GM12878 (cell line): Measurements from ENCODE around the gene CYREN. TPM values are rescaled to one million over a fixed set of nuclear protein-coding genes. Genes with fewer than 3 reads are reported as not detected.

Source experiments
- ATAC-seq: fragments of 200-7000 bp; cut with Tn5 transposase; 3 replicates; pipeline ENCODE4 v1.9.1; 2020; ENCODE audit warnings: mild to moderate bottlenecking, moderate library complexity
- BruUV-seq: library from RNA; stranded (reverse); fragments of 400-500 nt; replicated peaks from 2 replicates; lab custom pipeline; 2021; lab: Mats Ljungman, UMichigan
- CTCF ChIA-PET: fragments of 300-600 bp; sonication (Branson Sonifier 250); formaldehyde crosslinking; extraction: SDS; loops from one replicate; lab custom pipeline; 2021; ENCODE audit warnings: inconsistent platforms; lab: Yijun Ruan, JAX
- POLR2A ChIA-PET: fragments of 350-600 bp; formaldehyde crosslinking; extraction: SDS; loops from one replicate; lab custom pipeline; 2021; ENCODE audit warnings: inconsistent platforms; lab: Charles Lee
- RAD21 ChIA-PET: fragments of 300-600 bp; sonication (Branson Sonifier 250); formaldehyde crosslinking; loops from one replicate; lab custom pipeline; 2023; ENCODE audit warnings: antibody characterized with exemption; ENCODE audit not compliant: unreplicated experiment; lab: Charles Lee
- SMC1A ChIA-PET: fragments of 300-600 bp; sonication (Branson Sonifier 250); formaldehyde crosslinking; loops from one replicate; lab custom pipeline; 2023; ENCODE audit not compliant: unreplicated experiment, uncharacterized antibody; lab: Charles Lee
- DNase-seq: peaks from one replicate; pipeline ENCODE4 v3.0.0-alpha.2; 2011; ENCODE audit warnings: low read depth, low spot score
- FAIRE-seq: peaks from 3 replicates; lab custom pipeline; 2011; peaks lifted over from hg19 to GRCh38; lab: Jason Lieb, UNC
- H2AFZ ChIP-seq: 2 replicates; pipeline ENCODE4 v1.6.0; 2011; ENCODE audit warnings: low read depth, low read length, control low read depth; ENCODE audit not compliant: control insufficient read depth
- H3K27ac ChIP-seq: 2 replicates; pipeline ENCODE4 v1.5.1; 2011; ENCODE audit warnings: control low read depth; ENCODE audit not compliant: control insufficient read depth, insufficient read depth
- H3K27me3 ChIP-seq, 2 experiments: replicated peaks in 1 of 2; 2 replicates each; pipeline versions ENCODE4 v1.6.0 to v1.6.1; 2011; ENCODE audit warnings: low read length in 1 of 2; ENCODE audit not compliant: control insufficient read depth in 2 of 2, insufficient read depth in 2 of 2
- H3K36me3 ChIP-seq, 2 experiments: 2 replicates each; pipeline ENCODE4 v1.5.1; 2011; ENCODE audit warnings: low read length in 1 of 2; ENCODE audit not compliant: control insufficient read depth in 2 of 2, insufficient read depth in 2 of 2
- H3K4me1 ChIP-seq: 2 replicates; pipeline ENCODE4 v1.6.1; 2011; ENCODE audit warnings: mild to moderate bottlenecking, low read length, moderate library complexity, mixed read lengths; ENCODE audit not compliant: control insufficient read depth, insufficient read depth
- H3K4me2 ChIP-seq: 2 replicates; pipeline ENCODE4 v1.6.0; 2011; ENCODE audit warnings: control low read depth; ENCODE audit not compliant: control insufficient read depth, insufficient read depth
- H3K4me3 ChIP-seq: fragments of 200-600 bp; sonication (generic); 2 replicates; pipeline ENCODE4 v1.5.1; 2016
- H3K79me2 ChIP-seq: 2 replicates; pipeline ENCODE4 v1.6.0; 2011; ENCODE audit warnings: low read length; ENCODE audit not compliant: control insufficient read depth, insufficient read depth
- H3K9ac ChIP-seq: 2 replicates; pipeline ENCODE4 v1.8.0; 2011; ENCODE audit warnings: low read length, control low read depth, mixed read lengths; ENCODE audit not compliant: control insufficient read depth, insufficient read depth
- H3K9me3 ChIP-seq: replicated peaks from 3 replicates; pipeline ENCODE4 v1.5.1; 2011; ENCODE audit warnings: mild to moderate bottlenecking, low read length; ENCODE audit not compliant: control insufficient read depth, insufficient read depth
- H4K20me1 ChIP-seq: 2 replicates; pipeline ENCODE4 v1.6.0; 2011; ENCODE audit not compliant: control insufficient read depth, insufficient read depth
- BCLAF1 ChIP-seq: fragments of 450-650 bp; IDR thresholded peaks from 2 replicates; pipeline ENCODE4 v1.6.1; 2017; ENCODE audit warnings: antibody characterized with exemption, mild to moderate bottlenecking, moderate library complexity
- CEBPB ChIP-seq, 2 experiments: fragments of 150-350 bp in 1 of 2; IDR thresholded peaks; 2 replicates each; pipeline ENCODE4 v1.6.1; 2012 to 2014; ENCODE audit warnings: low read depth in 2 of 2, low read length in 2 of 2, borderline replicate concordance in 1 of 2, inconsistent platforms in 1 of 2
- CHD2 ChIP-seq: IDR thresholded peaks from 2 replicates; pipeline ENCODE4 v1.6.1; 2011; ENCODE audit warnings: low read depth, low read length, improper control_type of control experiment, borderline replicate concordance
- EZH2 ChIP-seq: IDR thresholded peaks from 2 replicates; pipeline ENCODE4 v1.6.1; 2012; ENCODE audit warnings: low read depth, mild to moderate bottlenecking, control low read depth, inconsistent platforms, low read length, borderline replicate concordance; ENCODE audit not compliant: control insufficient read depth
- HDAC6 ChIP-seq: fragments of 200-600 bp; sonication (generic); IDR thresholded peaks from one replicate; pipeline ENCODE4 v1.8.0; 2017; ENCODE audit warnings: antibody characterized with exemption; ENCODE audit not compliant: unreplicated experiment
- MTA3 ChIP-seq: IDR thresholded peaks from 2 replicates; pipeline ENCODE4 v1.6.1; 2012; ENCODE audit warnings: low read length, inconsistent platforms, borderline replicate concordance
- MXI1 ChIP-seq: fragments of 150-350 bp; IDR thresholded peaks from 2 replicates; pipeline ENCODE4 v1.6.1; 2011; ENCODE audit warnings: low read depth, mild to moderate bottlenecking, inconsistent platforms, low read length, improper control_type of control experiment
- PAX5 ChIP-seq: IDR thresholded peaks from 2 replicates; pipeline ENCODE4 v1.6.1; 2011; ENCODE audit warnings: low read depth, low read length, borderline replicate concordance
- POLR2A ChIP-seq: IDR thresholded peaks from 2 replicates; pipeline ENCODE4 v1.6.1; 2011; ENCODE audit warnings: low read depth, mild to moderate bottlenecking, low read length
- POLR2AphosphoS5 ChIP-seq: IDR thresholded peaks from 2 replicates; pipeline ENCODE4 v1.6.1; 2011; ENCODE audit warnings: mild to moderate bottlenecking, low read length, inconsistent platforms
- RAD21 ChIP-seq: IDR thresholded peaks from 2 replicates; pipeline ENCODE4 v1.6.1; 2011; ENCODE audit warnings: mild to moderate bottlenecking, low read depth, low read length, moderate library complexity; ENCODE audit not compliant: insufficient read depth
- STAT3 ChIP-seq: IDR thresholded peaks from 2 replicates; pipeline ENCODE4 v1.6.1; 2011; ENCODE audit warnings: low read depth, low read length, improper control_type of control experiment
- TARDBP ChIP-seq: IDR thresholded peaks from 2 replicates; pipeline ENCODE4 v1.6.1; 2016; ENCODE audit warnings: borderline replicate concordance
- ZNF274 ChIP-seq: IDR thresholded peaks from one replicate; pipeline ENCODE4 v1.8.0; 2011; ENCODE audit not compliant: insufficient read length, insufficient read depth
- ZSCAN29 ChIP-seq: fragments of 450-650 bp; IDR thresholded peaks from 2 replicates; pipeline ENCODE4 v1.6.1; 2017; ENCODE audit warnings: mild to moderate bottlenecking, moderate library complexity
- WGBS: methylation state at CpG from one replicate; pipeline ENCODE4 v1.1.6; 2016; ENCODE audit warnings: low lambda C conversion rate; ENCODE audit not compliant: insufficient replicate concordance, insufficient coverage; ENCODE audit errors: missing lambda C conversion rate; 5-methylcytosine and 5-hydroxymethylcytosine counted together
- in situ Hi-C: fragments of 300-500 bp; cut with MboI; formaldehyde crosslinking; loops from 9 replicates; pipeline ENCODE4 v1.14.3; 2018; ENCODE audit warnings: mixed read lengths
- intact Hi-C: fragments of 100-400 bp; cut with micrococcal nuclease; formaldehyde crosslinking; loops from one replicate; pipeline ENCODE4 v1.14.2; 2022; ENCODE audit not compliant: unreplicated experiment
- polyA plus RNA-seq, 11 experiments: library from polyadenylated mRNA; depleted of rRNA in 4 of 11; unstranded in 6 of 11; stranded (reverse) in 5 of 11; fragments of >200 nt; fragmentation: Nextera tagmentation in 4 of 11; fragmentation: Illumina TruSeq in 1 of 11; extraction: Ambion mirVana in 4 of 11; extraction: Trizol in 1 of 11; gene quantifications; 1 replicate in 1 of 11; 2 replicates in 10 of 11; pipeline versions ENCODE4 v1.2.1 to v1.2.3, GENCODE V29; 2011 to 2016; ENCODE audit warnings: inconsistent platforms in 2 of 11, missing spikeins in 2 of 11, low read depth in 1 of 11
- total RNA-seq, 4 experiments: library from RNA; depleted of rRNA in 3 of 4; stranded (reverse); fragments of >200 nt in 3 of 4; fragmentation: Illumina TruSeq in 1 of 4; extraction: Trizol in 1 of 4; gene quantifications; 2 replicates each; pipeline versions ENCODE4 v1.2.1 to v1.2.3, GENCODE V29; 2013 to 2021
- TF ChIP-seq, protein P1 (sequence below): IDR thresholded peaks from 2 replicates; pipeline ENCODE4 v1.6.1; 2011; ENCODE audit warnings: borderline replicate concordance, low read depth, mild to moderate bottlenecking, moderate library complexity, mixed read lengths, low read length; ENCODE audit not compliant: insufficient read depth; ENCODE audit errors: extremely low read length
- TF ChIP-seq, protein P2 (sequence below): fragments of 450-650 bp; IDR thresholded peaks from 2 replicates; pipeline ENCODE4 v1.6.1; 2017; ENCODE audit warnings: mild to moderate bottlenecking

The CYREN gene
- total and polyA plus RNA-seq, 10 of the 15 experiments (the other 5 are each of a cell fraction or from before 2014, with no cell fraction given): 8.7 to 64.3 (median 55.7) TPM

DNA sequence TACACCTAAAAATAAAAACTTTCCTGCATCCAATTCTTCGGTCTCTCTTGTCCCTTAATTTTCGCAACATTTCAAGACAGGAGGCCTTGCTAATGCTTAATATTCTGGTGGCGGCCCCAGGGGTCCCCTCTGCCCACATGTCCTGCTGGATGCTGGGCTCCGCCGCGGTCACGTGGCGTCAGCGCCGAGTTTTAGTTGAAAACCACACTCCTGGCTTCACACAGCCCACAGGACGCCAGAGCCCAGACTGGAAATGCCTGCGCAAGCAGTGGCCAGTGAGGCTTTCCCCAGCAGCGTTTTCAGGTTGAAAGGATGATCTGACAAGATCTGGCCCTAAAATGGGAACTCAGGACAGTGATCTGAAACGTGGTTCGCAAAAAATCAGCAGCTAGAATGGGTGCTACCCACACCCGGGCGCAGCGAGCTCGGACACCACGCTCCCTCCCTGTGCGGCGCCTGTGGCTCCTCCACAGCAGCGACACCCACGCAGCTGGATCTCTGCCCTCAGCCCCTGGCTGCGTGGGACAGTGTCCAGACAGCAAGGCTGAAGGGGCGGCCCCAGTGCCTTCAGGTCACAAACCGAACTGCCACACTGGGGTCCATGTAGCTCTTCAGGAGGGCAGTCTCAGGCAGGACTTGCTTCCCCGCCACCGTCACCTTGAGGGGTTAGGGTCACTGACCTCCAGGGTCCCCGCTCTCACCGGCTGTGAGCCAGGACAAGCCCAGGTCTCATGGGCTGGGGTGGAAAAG, 11.6 kb upstream of the CYREN start:
- ATAC-seq (no peak), DNase-seq (no peak), FAIRE-seq (no peak)
- CTCF ChIA-PET: interaction anchor here (0.6 kb wide), 1 partner anchor 424 kb away, joined by 3 read pairs; no protein-coding TSS in a partner anchor
- intact Hi-C loops: no loop called here
- RAD21 ChIA-PET: interaction anchor here (8.4 kb wide), 1 partner anchor 9 kb away, joined by 146 read pairs; the partner anchor contains the start of gene CYREN
- Histone ChIP-seq H3K36me3 (peaks cover 23 to 48% of the 10 kb centered on the region in 2 experiments), H3K4me1 (peaks cover 17% of the 10 kb centered on the region), H3K9ac (no peak overlapping the region), H3K27me3 (no peaks in the 10 kb centered on the region), H2AFZ (no peak overlapping the region), H3K4me2 (no peak overlapping the region), H3K79me2 (peaks cover 29% of the 10 kb centered on the region), H3K27ac (no peak overlapping the region), H3K9me3 (peaks cover 43% of the 10 kb centered on the region), H3K4me3 (no peak overlapping the region), H4K20me1 (no peaks in the 10 kb centered on the region)
- 97% methylated on average over 31 of the region's 31 CpGs for WGBS
- no TSS peak for BruUV-seq
- in situ Hi-C loops: no loop called here
- SMC1A ChIA-PET: interaction anchor here (0.6 to 9.3 kb wide), 5 partner anchors 8 to 92 kb away, joined by 3 to 135 read pairs (median 4); partner anchors contain the start of gene CYREN
- POLR2A ChIA-PET: interaction anchor here (0.5 to 9.9 kb wide), 2 partner anchors 8 to 24 kb away, joined by 3 to 155 read pairs; partner anchors contain the start of gene CYREN
- TF ChIP-seq MTA3 (no peak), TARDBP (no peak), STAT3 (no peak), POLR2AphosphoS5 (peak; percentile 46; the same call in 1 of the 2 replicates), RAD21 (no peak), BCLAF1 (no peak), CEBPB (IDR thresholded peaks at IDR 0.05; ENCODE audit: borderline replicate concordance in 1 of 2, low read depth in 2 of 2, low read length in 2 of 2) (no peak), ZNF274 (no peak), PAX5 (no peak), MXI1 (no peak), EZH2 (no peak), ZSCAN29 (no peak), POLR2A (peak; percentile 45), HDAC6 (no peak), CHD2 (0 out of 2 replicates have a peak, but pooled peaks have one; percentile 28)
- TF ChIP-seq, protein P1, sequence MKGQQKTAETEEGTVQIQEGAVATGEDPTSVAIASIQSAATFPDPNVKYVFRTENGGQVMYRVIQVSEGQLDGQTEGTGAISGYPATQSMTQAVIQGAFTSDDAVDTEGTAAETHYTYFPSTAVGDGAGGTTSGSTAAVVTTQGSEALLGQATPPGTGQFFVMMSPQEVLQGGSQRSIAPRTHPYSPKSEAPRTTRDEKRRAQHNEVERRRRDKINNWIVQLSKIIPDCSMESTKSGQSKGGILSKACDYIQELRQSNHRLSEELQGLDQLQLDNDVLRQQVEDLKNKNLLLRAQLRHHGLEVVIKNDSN: no peak
- TF ChIP-seq, protein P2, sequence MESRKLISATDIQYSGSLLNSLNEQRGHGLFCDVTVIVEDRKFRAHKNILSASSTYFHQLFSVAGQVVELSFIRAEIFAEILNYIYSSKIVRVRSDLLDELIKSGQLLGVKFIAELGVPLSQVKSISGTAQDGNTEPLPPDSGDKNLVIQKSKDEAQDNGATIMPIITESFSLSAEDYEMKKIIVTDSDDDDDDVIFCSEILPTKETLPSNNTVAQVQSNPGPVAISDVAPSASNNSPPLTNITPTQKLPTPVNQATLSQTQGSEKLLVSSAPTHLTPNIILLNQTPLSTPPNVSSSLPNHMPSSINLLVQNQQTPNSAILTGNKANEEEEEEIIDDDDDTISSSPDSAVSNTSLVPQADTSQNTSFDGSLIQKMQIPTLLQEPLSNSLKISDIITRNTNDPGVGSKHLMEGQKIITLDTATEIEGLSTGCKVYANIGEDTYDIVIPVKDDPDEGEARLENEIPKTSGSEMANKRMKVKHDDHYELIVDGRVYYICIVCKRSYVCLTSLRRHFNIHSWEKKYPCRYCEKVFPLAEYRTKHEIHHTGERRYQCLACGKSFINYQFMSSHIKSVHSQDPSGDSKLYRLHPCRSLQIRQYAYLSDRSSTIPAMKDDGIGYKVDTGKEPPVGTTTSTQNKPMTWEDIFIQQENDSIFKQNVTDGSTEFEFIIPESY: no peak
